Hepatic stellate cell (primary cell): Measurements from ENCODE around the gene EGFL8.
A peak's percentile ranks its signal among the peaks of the same experiment; 100 is the strongest.

ENCODE experiments used
- DNase-seq: peaks from one replicate; pipeline ENCODE4 v3.0.0; 2011; ENCODE audit warnings: low spot score

The EGFL8 gene

GRCh38 chr6:32146687-32147086 is 17.7 kb upstream of the EGFL8 start:
- DNase-seq: no peak

GRCh38 chr6:32147401-32148132 is 16.8 kb upstream of the EGFL8 start:
- no peak for DNase-seq

GRCh38 chr6:32148289-32149091 is 15.9 kb upstream of the EGFL8 start:
- DNase-seq: no peak

- DNase-seq: no peak
Measured at GRCh38 chr6:32149092-32149755, 15.2 kb upstream of the EGFL8 start.

- no peak for DNase-seq
Measured at GRCh38 chr6:32149932-32150870, 14.2 kb upstream of the EGFL8 start.

GRCh38 chr6:32151181-32151862 is 13.1 kb upstream of the EGFL8 start:
- DNase-seq: no peak

- no peak for DNase-seq
Measured at GRCh38 chr6:32151863-32152768, 12.3 kb upstream of the EGFL8 start, which contains the start of gene PRRT1. PRRT1 (minus strand) TSS chr6:32151939; CDS start chr6:32151827, 112 bp downstream.

GRCh38 chr6:32152769-32153563 is 11.4 kb upstream of the EGFL8 start:
- peak; percentile 61 for DNase-seq

GRCh38 chr6:32153564-32154513 is 10.6 kb upstream of the EGFL8 start, which contains the start of gene PPT2:
PPT2 (plus strand) TSS chr6:32154141; CDS start chr6:32154595, 454 bp downstream.
- DNase-seq: peak; percentile 91

GRCh38 chr6:32154514-32155161 is 9.8 kb upstream of the EGFL8 start:
- DNase-seq: peak; percentile 72

- no peak for DNase-seq
Measured at GRCh38 chr6:32156891-32157290, 7.5 kb upstream of the EGFL8 start.

GRCh38 chr6:32158052-32158451 is 6.3 kb upstream of the EGFL8 start:
- DNase-seq: no peak

GRCh38 chr6:32163559-32164258 is 686 bp upstream of the EGFL8 start:
- no peak for DNase-seq

GRCh38 chr6:32166411-32167061 is 2.1 kb downstream of the EGFL8 start:
- no peak for DNase-seq

GRCh38 chr6:32167154-32167760 is 2.9 kb downstream of the EGFL8 start:
- DNase-seq: no peak
